ENCODE data around the gene WIPI1.
"Not testable (repeated sequence)": the region's sequence is repeated elsewhere in the genome, so short reads cannot be mapped to it uniquely, and the experiment has no call there.

WIPI1 gene

GRCh38 chr17:68457168-68457538 lies at the start of gene WIPI1:
Gene WIPI1 (minus strand): TSS chr17:68457496. CDS start chr17:68457421, 75 bp downstream.
- Histone ChIP-seq H3K9me3 (ENCODE audit: control insufficient read depth, insufficient read depth, low read length) (no peaks in the 10 kb centered on the region), H3K36me3 (ENCODE audit: insufficient read depth, low read length) (no peaks in the 10 kb centered on the region), H3K4me1 (ENCODE audit: insufficient read depth, low read length) (peaks cover 27% of the 10 kb centered on the region), H3K9ac (ENCODE audit: low read depth, low read length) (peak within 1 kb of the TSS; percentile 77)

- no peak overlapping the region for H3K9ac ChIP-seq (ENCODE audit: low read depth, low read length)
- H3K9me3 ChIP-seq (ENCODE audit: control insufficient read depth, insufficient read depth, low read length): no peaks in the 10 kb centered on the region
- peaks cover 15% of the 10 kb centered on the region for H3K4me1 ChIP-seq (ENCODE audit: insufficient read depth, low read length)
- no peaks in the 10 kb centered on the region for H3K36me3 ChIP-seq (ENCODE audit: insufficient read depth, low read length)
Measured at GRCh38 chr17:68505951-68506350, 48.7 kb upstream of the WIPI1 start.

- Histone ChIP-seq H3K9me3 (ENCODE audit: control insufficient read depth, insufficient read depth, low read length) (no peaks in the 10 kb centered on the region), H3K36me3 (ENCODE audit: insufficient read depth, low read length) (no peaks in the 10 kb centered on the region), H3K4me1 (ENCODE audit: insufficient read depth, low read length) (no peaks in the 10 kb centered on the region; the same call in 1 of the 2 replicates), H3K9ac (ENCODE audit: low read depth, low read length) (no peak overlapping the region)
Measured at GRCh38 chr17:68501074-68501473, 43.8 kb upstream of the WIPI1 start.

- Histone ChIP-seq H3K9ac (ENCODE audit: low read depth, low read length) (no peak overlapping the region), H3K9me3 (ENCODE audit: control insufficient read depth, insufficient read depth, low read length) (no peaks in the 10 kb centered on the region), H3K36me3 (ENCODE audit: insufficient read depth, low read length) (no peaks in the 10 kb centered on the region), H3K4me1 (ENCODE audit: insufficient read depth, low read length) (no peaks in the 10 kb centered on the region)
Measured at GRCh38 chr17:68499587-68499986, 42.3 kb upstream of the WIPI1 start.

- no peak overlapping the region for H3K9ac ChIP-seq (ENCODE audit: low read depth, low read length)
- no peaks in the 10 kb centered on the region for H3K36me3 ChIP-seq (ENCODE audit: insufficient read depth, low read length)
- H3K4me1 ChIP-seq (ENCODE audit: insufficient read depth, low read length): no peaks in the 10 kb centered on the region
- no peaks in the 10 kb centered on the region for H3K9me3 ChIP-seq (ENCODE audit: control insufficient read depth, insufficient read depth, low read length)
Measured at GRCh38 chr17:68498479-68499326, 41.4 kb upstream of the WIPI1 start.

- Histone ChIP-seq H3K9me3 (ENCODE audit: control insufficient read depth, insufficient read depth, low read length) (no peaks in the 10 kb centered on the region), H3K9ac (ENCODE audit: low read depth, low read length) (no peak overlapping the region), H3K36me3 (ENCODE audit: insufficient read depth, low read length) (no peaks in the 10 kb centered on the region), H3K4me1 (ENCODE audit: insufficient read depth, low read length) (no peaks in the 10 kb centered on the region)
Measured at GRCh38 chr17:68497885-68498319, 40.6 kb upstream of the WIPI1 start.

- H3K9me3 ChIP-seq (ENCODE audit: control insufficient read depth, insufficient read depth, low read length): no peaks in the 10 kb centered on the region
- no peak overlapping the region for H3K9ac ChIP-seq (ENCODE audit: low read depth, low read length)
- no peaks in the 10 kb centered on the region for H3K36me3 ChIP-seq (ENCODE audit: insufficient read depth, low read length)
- H3K4me1 ChIP-seq (ENCODE audit: insufficient read depth, low read length): no peaks in the 10 kb centered on the region; the same call in 1 of the 2 replicates
Measured at GRCh38 chr17:68495081-68495480, 37.8 kb upstream of the WIPI1 start.

- H3K9ac ChIP-seq (ENCODE audit: low read depth, low read length); H3K36me3 ChIP-seq (ENCODE audit: insufficient read depth, low read length); H3K9me3 ChIP-seq (ENCODE audit: control insufficient read depth, insufficient read depth, low read length); H3K4me1 ChIP-seq (ENCODE audit: insufficient read depth, low read length): not testable (repeated sequence)
Measured at GRCh38 chr17:68492394-68493054, 35.2 kb upstream of the WIPI1 start.

GRCh38 chr17:68491381-68492231 lies 34.3 kb upstream of the WIPI1 start:
- Histone ChIP-seq H3K9me3 (ENCODE audit: control insufficient read depth, insufficient read depth, low read length) (no peaks in the 10 kb centered on the region), H3K36me3 (ENCODE audit: insufficient read depth, low read length) (no peaks in the 10 kb centered on the region), H3K9ac (ENCODE audit: low read depth, low read length) (no peak overlapping the region), H3K4me1 (ENCODE audit: insufficient read depth, low read length) (no peaks in the 10 kb centered on the region; the same call in 1 of the 2 replicates)

- Histone ChIP-seq H3K36me3 (ENCODE audit: insufficient read depth, low read length) (no peaks in the 10 kb centered on the region), H3K9me3 (ENCODE audit: control insufficient read depth, insufficient read depth, low read length) (no peaks in the 10 kb centered on the region), H3K9ac (ENCODE audit: low read depth, low read length) (no peak overlapping the region), H3K4me1 (ENCODE audit: insufficient read depth, low read length) (no peaks in the 10 kb centered on the region; the same call in 1 of the 2 replicates)
Measured at GRCh38 chr17:68489919-68490318, 32.6 kb upstream of the WIPI1 start.

GRCh38 chr17:68484458-68484857 lies 27.2 kb upstream of the WIPI1 start:
- Histone ChIP-seq H3K4me1 (ENCODE audit: insufficient read depth, low read length) (peaks cover 4% of the 10 kb centered on the region; the same call in 1 of the 2 replicates), H3K9me3 (ENCODE audit: control insufficient read depth, insufficient read depth, low read length) (no peaks in the 10 kb centered on the region), H3K9ac (ENCODE audit: low read depth, low read length) (no peak overlapping the region), H3K36me3 (ENCODE audit: insufficient read depth, low read length) (no peaks in the 10 kb centered on the region)

- H3K36me3 ChIP-seq (ENCODE audit: insufficient read depth, low read length): no peaks in the 10 kb centered on the region
- H3K9ac ChIP-seq (ENCODE audit: low read depth, low read length): no peak overlapping the region
- peaks cover 4% of the 10 kb centered on the region; the same call in 1 of the 2 replicates for H3K4me1 ChIP-seq (ENCODE audit: insufficient read depth, low read length)
- no peaks in the 10 kb centered on the region for H3K9me3 ChIP-seq (ENCODE audit: control insufficient read depth, insufficient read depth, low read length)
Measured at GRCh38 chr17:68482576-68483041, 25.3 kb upstream of the WIPI1 start.

GRCh38 chr17:68480885-68481284 lies 23.6 kb upstream of the WIPI1 start:
- Histone ChIP-seq H3K9me3 (ENCODE audit: control insufficient read depth, insufficient read depth, low read length) (no peaks in the 10 kb centered on the region), H3K9ac (ENCODE audit: low read depth, low read length) (no peak overlapping the region), H3K36me3 (ENCODE audit: insufficient read depth, low read length) (no peaks in the 10 kb centered on the region), H3K4me1 (ENCODE audit: insufficient read depth, low read length) (peaks cover 4% of the 10 kb centered on the region; the same call in 1 of the 2 replicates)

GRCh38 chr17:68470961-68471360 lies 13.7 kb upstream of the WIPI1 start:
- Histone ChIP-seq H3K4me1 (ENCODE audit: insufficient read depth, low read length) (peaks cover under 1% of the 10 kb centered on the region; the same call in 1 of the 2 replicates), H3K9me3 (ENCODE audit: control insufficient read depth, insufficient read depth, low read length) (no peaks in the 10 kb centered on the region), H3K36me3 (ENCODE audit: insufficient read depth, low read length) (no peaks in the 10 kb centered on the region), H3K9ac (ENCODE audit: low read depth, low read length) (no peak overlapping the region)

All from ES-I3 (cell line).